OCI-LY1 (cell line): Measurements from ENCODE around the gene KLHDC9.

Experiments
- CTCF ChIP-seq: fragments of 200-600 bp; sonication (generic), shearing (Covaris generic); IDR thresholded peaks from 2 replicates; pipeline ENCODE4 v1.5.1; 2017; ENCODE audit warnings: mild to moderate bottlenecking, antibody characterized with exemption, low read length, moderate library complexity, mixed read lengths
- EZH2 ChIP-seq: fragments of 200-600 bp; sonication (generic), shearing (Covaris generic); IDR thresholded peaks from 2 replicates; pipeline ENCODE4 v1.8.0; 2017; ENCODE audit warnings: borderline replicate concordance, mixed run types, mild to moderate bottlenecking, antibody characterized with exemption, low read length, moderate library complexity, mixed read lengths

GRCh38 chr1:161071886-161072371, 26.2 kb upstream of the KLHDC9 start:
- peak; percentile 67 for TF ChIP-seq CTCF
- no peak for TF ChIP-seq EZH2
